Measurements from ENCODE around the gene SNX27.

DNA sequence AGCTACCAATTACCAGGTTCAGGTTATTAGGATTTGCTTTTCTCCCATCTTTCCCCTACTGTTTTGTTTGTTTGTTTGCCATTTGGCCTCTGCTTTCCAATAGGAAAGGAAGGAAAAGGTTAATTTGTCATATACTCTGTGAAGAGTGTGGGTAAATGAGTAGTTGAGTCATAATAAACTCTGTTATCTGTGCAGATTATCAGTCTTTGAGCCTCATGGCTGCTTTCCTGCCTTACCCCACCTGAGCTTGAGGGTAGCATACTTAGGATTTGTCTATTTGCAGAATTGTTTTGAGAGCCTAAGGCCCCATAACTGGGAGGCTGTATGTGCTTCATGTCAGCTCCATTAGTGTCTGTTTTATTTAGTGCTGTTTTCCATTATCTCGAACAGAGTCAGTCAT lies 32.9 kb upstream of the SNX27 start:
- TF ChIP-seq, protein P1, sequence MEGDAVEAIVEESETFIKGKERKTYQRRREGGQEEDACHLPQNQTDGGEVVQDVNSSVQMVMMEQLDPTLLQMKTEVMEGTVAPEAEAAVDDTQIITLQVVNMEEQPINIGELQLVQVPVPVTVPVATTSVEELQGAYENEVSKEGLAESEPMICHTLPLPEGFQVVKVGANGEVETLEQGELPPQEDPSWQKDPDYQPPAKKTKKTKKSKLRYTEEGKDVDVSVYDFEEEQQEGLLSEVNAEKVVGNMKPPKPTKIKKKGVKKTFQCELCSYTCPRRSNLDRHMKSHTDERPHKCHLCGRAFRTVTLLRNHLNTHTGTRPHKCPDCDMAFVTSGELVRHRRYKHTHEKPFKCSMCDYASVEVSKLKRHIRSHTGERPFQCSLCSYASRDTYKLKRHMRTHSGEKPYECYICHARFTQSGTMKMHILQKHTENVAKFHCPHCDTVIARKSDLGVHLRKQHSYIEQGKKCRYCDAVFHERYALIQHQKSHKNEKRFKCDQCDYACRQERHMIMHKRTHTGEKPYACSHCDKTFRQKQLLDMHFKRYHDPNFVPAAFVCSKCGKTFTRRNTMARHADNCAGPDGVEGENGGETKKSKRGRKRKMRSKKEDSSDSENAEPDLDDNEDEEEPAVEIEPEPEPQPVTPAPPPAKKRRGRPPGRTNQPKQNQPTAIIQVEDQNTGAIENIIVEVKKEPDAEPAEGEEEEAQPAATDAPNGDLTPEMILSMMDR (IDR thresholded peaks at IDR 0.05), result no peak
- no peak for TF ChIP-seq EZH2 (IDR thresholded peaks at IDR 0.05; ENCODE audit: borderline replicate concordance, insufficient read depth, low read depth, low read length, poor library complexity, severe bottlenecking)

All from B cell (primary cell).